ENCODE results near the gene PSRC1.

PSRC1 gene

GRCh38 chr1:109271458-109271857 lies 11.5 kb downstream of the PSRC1 start:
- Mint-ChIP-seq H3K4me1 (no peaks in the 10 kb centered on the region), H3K27ac (no peak overlapping the region), H3K4me3 (no peak overlapping the region), H3K9me3 (no peaks in the 10 kb centered on the region), H3K36me3 (ENCODE audit: low read depth) (no peaks in the 10 kb centered on the region), H3K27me3 (no peaks in the 10 kb centered on the region)
- ATAC-seq (no peak), DNase-seq (no peak)

GRCh38 chr1:109270623-109271317 lies 12.2 kb downstream of the PSRC1 start:
- H3K9me3 Mint-ChIP-seq = no peaks in the 10 kb centered on the region
- no peak for ATAC-seq
- no peaks in the 10 kb centered on the region for H3K27me3 Mint-ChIP-seq
- H3K27ac Mint-ChIP-seq = no peak overlapping the region
- H3K4me1 Mint-ChIP-seq = no peaks in the 10 kb centered on the region
- no peak for DNase-seq
- H3K4me3 Mint-ChIP-seq = no peak overlapping the region
- no peaks in the 10 kb centered on the region for H3K36me3 Mint-ChIP-seq (ENCODE audit: low read depth)

- no peaks in the 10 kb centered on the region for H3K4me1 Mint-ChIP-seq
- no peaks in the 10 kb centered on the region for H3K36me3 Mint-ChIP-seq (ENCODE audit: low read depth)
- H3K9me3 Mint-ChIP-seq = no peaks in the 10 kb centered on the region
- H3K27me3 Mint-ChIP-seq = no peaks in the 10 kb centered on the region
- ATAC-seq = no peak
- no peak for DNase-seq
- no peak overlapping the region for H3K4me3 Mint-ChIP-seq
- no peak overlapping the region for H3K27ac Mint-ChIP-seq
These were observed 12.8 kb downstream of the PSRC1 start for GRCh38 chr1:109269981-109270622.

- H3K4me1 Mint-ChIP-seq = no peaks in the 10 kb centered on the region
- no peaks in the 10 kb centered on the region for H3K36me3 Mint-ChIP-seq (ENCODE audit: low read depth)
- H3K27ac Mint-ChIP-seq = no peak overlapping the region
- no peak overlapping the region for H3K4me3 Mint-ChIP-seq
- no peak for ATAC-seq
- no peak for DNase-seq
- H3K27me3 Mint-ChIP-seq = no peaks in the 10 kb centered on the region
- no peaks in the 10 kb centered on the region for H3K9me3 Mint-ChIP-seq
These were observed 13.5 kb downstream of the PSRC1 start for GRCh38 chr1:109269212-109269980.

GRCh38 chr1:109268431-109269211 lies 14.3 kb downstream of the PSRC1 start:
- H3K36me3 Mint-ChIP-seq (ENCODE audit: low read depth) = no peaks in the 10 kb centered on the region
- DNase-seq (no peak), ATAC-seq (no peak)
- H3K27me3 Mint-ChIP-seq = no peaks in the 10 kb centered on the region
- H3K4me1 Mint-ChIP-seq = peaks cover under 1% of the 10 kb centered on the region
- no peak overlapping the region for H3K27ac Mint-ChIP-seq
- H3K9me3 Mint-ChIP-seq = no peaks in the 10 kb centered on the region
- no peak overlapping the region for H3K4me3 Mint-ChIP-seq

GRCh38 chr1:109267743-109268300 lies 15.1 kb downstream of the PSRC1 start:
- ATAC-seq (no peak), DNase-seq (no peak)
- no peaks in the 10 kb centered on the region for H3K9me3 Mint-ChIP-seq
- H3K27me3 Mint-ChIP-seq = peaks cover 2% of the 10 kb centered on the region
- H3K36me3 Mint-ChIP-seq (ENCODE audit: low read depth) = no peaks in the 10 kb centered on the region
- peaks cover 3% of the 10 kb centered on the region for H3K4me1 Mint-ChIP-seq
- no peak overlapping the region for H3K27ac Mint-ChIP-seq
- H3K4me3 Mint-ChIP-seq = no peak overlapping the region

GRCh38 chr1:109266965-109267364 lies 16.0 kb downstream of the PSRC1 start:
- Mint-ChIP-seq H3K36me3 (ENCODE audit: low read depth) (no peaks in the 10 kb centered on the region), H3K27ac (no peak overlapping the region), H3K4me1 (peaks cover 3% of the 10 kb centered on the region), H3K4me3 (no peak overlapping the region), H3K27me3 (peaks cover 2% of the 10 kb centered on the region), H3K9me3 (no peaks in the 10 kb centered on the region)
- ATAC-seq (no peak), DNase-seq (no peak)

- Mint-ChIP-seq H3K27me3 (peaks cover 2% of the 10 kb centered on the region), H3K4me1 (peaks cover 3% of the 10 kb centered on the region), H3K27ac (no peak overlapping the region), H3K4me3 (no peak overlapping the region), H3K36me3 (ENCODE audit: low read depth) (no peaks in the 10 kb centered on the region), H3K9me3 (no peaks in the 10 kb centered on the region)
- ATAC-seq (no peak), DNase-seq (no peak)
These were observed 17.1 kb downstream of the PSRC1 start for GRCh38 chr1:109265741-109266330.

- H3K9me3 Mint-ChIP-seq = no peaks in the 10 kb centered on the region
- H3K36me3 Mint-ChIP-seq (ENCODE audit: low read depth) = no peaks in the 10 kb centered on the region
- no peak overlapping the region for H3K4me3 Mint-ChIP-seq
- ATAC-seq (no peak), DNase-seq (no peak)
- peaks cover 3% of the 10 kb centered on the region for H3K4me1 Mint-ChIP-seq
- peaks cover 2% of the 10 kb centered on the region for H3K27me3 Mint-ChIP-seq
- H3K27ac Mint-ChIP-seq = no peak overlapping the region
These were observed 17.9 kb downstream of the PSRC1 start for GRCh38 chr1:109265016-109265415.

- Mint-ChIP-seq H3K27ac (no peak overlapping the region), H3K9me3 (no peaks in the 10 kb centered on the region), H3K36me3 (ENCODE audit: low read depth) (no peaks in the 10 kb centered on the region), H3K4me3 (no peak overlapping the region), H3K4me1 (peaks cover 3% of the 10 kb centered on the region), H3K27me3 (peaks cover 2% of the 10 kb centered on the region)
- ATAC-seq = no peak
- DNase-seq = no peak
These were observed 18.6 kb downstream of the PSRC1 start for GRCh38 chr1:109264379-109264755.

GRCh38 chr1:109263597-109264378 lies 19.2 kb downstream of the PSRC1 start:
- Mint-ChIP-seq H3K9me3 (no peaks in the 10 kb centered on the region), H3K27ac (peak overlapping the region; percentile 78), H3K36me3 (ENCODE audit: low read depth) (no peaks in the 10 kb centered on the region), H3K4me1 (peaks cover 3% of the 10 kb centered on the region), H3K27me3 (peaks cover 2% of the 10 kb centered on the region), H3K4me3 (no peak overlapping the region)
- DNase-seq (peak; percentile 86), ATAC-seq (peak; percentile 90)

GRCh38 chr1:109263234-109263596 lies 19.7 kb downstream of the PSRC1 start:
- H3K27ac Mint-ChIP-seq = peak overlapping the region; percentile 78

GRCh38 chr1:109262231-109263055 lies 20.5 kb downstream of the PSRC1 start:
- no peaks in the 10 kb centered on the region for H3K36me3 Mint-ChIP-seq (ENCODE audit: low read depth)
- ATAC-seq = no peak
- no peak for DNase-seq
- H3K4me3 Mint-ChIP-seq = no peak overlapping the region
- peaks cover 2% of the 10 kb centered on the region for H3K27me3 Mint-ChIP-seq
- H3K9me3 Mint-ChIP-seq = no peaks in the 10 kb centered on the region
- H3K27ac Mint-ChIP-seq = no peak overlapping the region
- H3K4me1 Mint-ChIP-seq = peaks cover 3% of the 10 kb centered on the region

More at GRCh38 chr1:109263234-109263596, 19.7 kb downstream of the PSRC1 start:
- Mint-ChIP-seq H3K9me3 (no peaks in the 10 kb centered on the region), H3K27me3 (peaks cover 2% of the 10 kb centered on the region), H3K4me3 (no peak overlapping the region), H3K4me1 (peaks cover 3% of the 10 kb centered on the region), H3K36me3 (ENCODE audit: low read depth) (no peaks in the 10 kb centered on the region)
- ATAC-seq (no peak), DNase-seq (no peak)
